ENCODE measurements around the gene MAPK1.
"Not testable (repeated sequence)": the region's sequence is repeated elsewhere in the genome, so short reads cannot be mapped to it uniquely, and the experiment has no call there.

MAPK1 gene

GRCh38 chr22:21731503-21731902 is 135.9 kb downstream of the MAPK1 start:
- WGBS, 2 experiments (ENCODE audit: insufficient coverage in 2 of 2), result 86 to 96% methylated on average over 3 to 4 of the region's 5 CpGs
- Histone ChIP-seq H3K36me3 (ENCODE audit: control insufficient read depth, insufficient read depth, low read length) (no peaks in the 10 kb centered on the region), H3K27ac (ENCODE audit: low read depth, low read length, severe bottlenecking) (no peak overlapping the region), H3K9me3 (ENCODE audit: control insufficient read depth, low read length) (no peaks in the 10 kb centered on the region), H3K4me3 (ENCODE audit: extremely low read depth, insufficient read depth, low read length, poor library complexity, severe bottlenecking) (no peak overlapping the region), H3K4me1 (ENCODE audit: control insufficient read depth, insufficient read depth, low read length, poor library complexity, severe bottlenecking) (no peaks in the 10 kb centered on the region)

DNA sequence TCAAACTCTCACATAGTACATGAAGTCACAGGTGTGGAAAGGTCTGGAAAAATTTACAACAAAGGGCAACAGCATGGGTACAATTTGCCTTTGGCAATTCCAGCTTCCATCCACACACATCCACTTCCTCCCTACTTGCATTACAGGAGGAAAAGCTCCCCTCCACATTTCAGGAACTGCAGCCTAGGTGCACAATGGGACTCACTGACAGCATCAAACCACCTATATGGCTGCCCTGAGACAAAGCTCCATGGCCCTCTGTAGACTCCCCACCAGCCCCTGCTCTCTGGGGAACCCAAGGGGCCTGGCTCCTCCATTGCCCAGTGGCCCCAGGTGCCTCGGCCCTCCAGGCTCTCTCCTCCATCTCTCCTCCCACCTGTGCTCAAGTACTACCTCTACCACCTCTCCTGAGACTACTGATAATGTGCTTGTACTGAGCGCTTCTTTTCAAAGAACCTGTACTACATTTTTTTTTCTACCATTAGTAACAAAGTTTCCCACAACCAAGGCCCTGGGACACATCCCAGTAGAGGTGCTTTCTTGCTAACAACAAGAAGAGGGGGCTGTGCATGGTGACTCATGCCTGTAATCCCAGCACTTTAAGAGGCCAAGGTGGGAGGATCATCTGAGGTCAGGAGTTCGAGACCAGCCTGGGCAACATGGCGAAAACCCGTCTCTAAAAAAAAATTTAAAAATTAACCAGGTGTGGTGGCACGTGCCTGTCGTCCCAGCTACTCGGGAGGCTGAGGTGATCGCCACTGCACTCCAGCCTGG is 136.7 kb downstream of the MAPK1 start:
- H3K9me3 ChIP-seq (ENCODE audit: control insufficient read depth, low read length), result no peaks in the 10 kb centered on the region
- H3K4me1 ChIP-seq (ENCODE audit: control insufficient read depth, insufficient read depth, low read length, poor library complexity, severe bottlenecking), result peaks cover 3% of the 10 kb centered on the region
- H3K36me3 ChIP-seq (ENCODE audit: control insufficient read depth, insufficient read depth, low read length), result no peaks in the 10 kb centered on the region
- no peak overlapping the region for H3K4me3 ChIP-seq (ENCODE audit: extremely low read depth, insufficient read depth, low read length, poor library complexity, severe bottlenecking)
- WGBS, 2 experiments (ENCODE audit: insufficient coverage in 2 of 2), result 95 to 97% methylated on average over 7 to 9 of the region's 9 CpGs
- H3K27ac ChIP-seq (ENCODE audit: low read depth, low read length, severe bottlenecking), result no peak overlapping the region

- not testable (repeated sequence) for H3K27ac ChIP-seq (ENCODE audit: low read depth, low read length, severe bottlenecking); H3K4me1 ChIP-seq (ENCODE audit: control insufficient read depth, insufficient read depth, low read length, poor library complexity, severe bottlenecking); H3K36me3 ChIP-seq (ENCODE audit: control insufficient read depth, insufficient read depth, low read length); H3K9me3 ChIP-seq (ENCODE audit: control insufficient read depth, low read length); H3K4me3 ChIP-seq (ENCODE audit: extremely low read depth, insufficient read depth, low read length, poor library complexity, severe bottlenecking)
- WGBS, 2 experiments (ENCODE audit: insufficient coverage in 2 of 2), result 70 to 73% methylated on average over 1 to 2 of the region's 3 CpGs
Observed at GRCh38 chr22:21729184-21729583, 138.3 kb downstream of the MAPK1 start.

- H3K4me1 ChIP-seq (ENCODE audit: control insufficient read depth, insufficient read depth, low read length, poor library complexity, severe bottlenecking), result peaks cover 3% of the 10 kb centered on the region
- H3K36me3 ChIP-seq (ENCODE audit: control insufficient read depth, insufficient read depth, low read length), result no peaks in the 10 kb centered on the region
- H3K9me3 ChIP-seq (ENCODE audit: control insufficient read depth, low read length), result no peaks in the 10 kb centered on the region
- WGBS, 2 experiments (ENCODE audit: insufficient coverage in 2 of 2), result 82 to 83% methylated on average over 12 of the region's 12 CpGs
- H3K4me3 ChIP-seq (ENCODE audit: extremely low read depth, insufficient read depth, low read length, poor library complexity, severe bottlenecking), result no peak overlapping the region
- H3K27ac ChIP-seq (ENCODE audit: low read depth, low read length, severe bottlenecking), result no peak overlapping the region
Observed at GRCh38 chr22:21728270-21728669, 139.2 kb downstream of the MAPK1 start.

DNA sequence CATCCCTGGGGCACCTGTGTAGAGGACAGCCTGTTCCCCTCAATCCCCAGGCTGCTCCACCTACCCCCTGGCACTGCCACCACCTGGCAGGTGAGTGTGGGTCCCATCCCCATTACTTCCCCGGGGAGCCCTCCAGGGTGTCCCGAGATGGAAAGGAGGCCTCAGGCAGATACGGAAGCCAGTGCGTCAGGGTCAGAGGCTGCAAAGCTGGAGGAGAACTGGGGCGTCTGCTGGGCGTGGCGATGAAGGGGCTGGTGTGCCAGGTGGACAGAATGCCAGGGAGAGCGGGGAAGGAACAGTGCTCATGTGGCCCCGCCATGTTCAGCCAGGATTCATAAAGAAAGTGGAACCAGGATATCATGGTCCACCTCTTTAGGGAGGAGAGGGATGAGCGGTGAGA is 139.7 kb downstream of the MAPK1 start:
- H3K36me3 ChIP-seq (ENCODE audit: control insufficient read depth, insufficient read depth, low read length), result no peaks in the 10 kb centered on the region
- H3K9me3 ChIP-seq (ENCODE audit: control insufficient read depth, low read length), result no peaks in the 10 kb centered on the region
- no peak overlapping the region for H3K4me3 ChIP-seq (ENCODE audit: extremely low read depth, insufficient read depth, low read length, poor library complexity, severe bottlenecking)
- no peak overlapping the region for H3K27ac ChIP-seq (ENCODE audit: low read depth, low read length, severe bottlenecking)
- peaks cover 3% of the 10 kb centered on the region for H3K4me1 ChIP-seq (ENCODE audit: control insufficient read depth, insufficient read depth, low read length, poor library complexity, severe bottlenecking)
- WGBS, 2 experiments (ENCODE audit: insufficient coverage in 2 of 2), result 96 to 100% methylated on average over 4 to 9 of the region's 10 CpGs

DNA sequence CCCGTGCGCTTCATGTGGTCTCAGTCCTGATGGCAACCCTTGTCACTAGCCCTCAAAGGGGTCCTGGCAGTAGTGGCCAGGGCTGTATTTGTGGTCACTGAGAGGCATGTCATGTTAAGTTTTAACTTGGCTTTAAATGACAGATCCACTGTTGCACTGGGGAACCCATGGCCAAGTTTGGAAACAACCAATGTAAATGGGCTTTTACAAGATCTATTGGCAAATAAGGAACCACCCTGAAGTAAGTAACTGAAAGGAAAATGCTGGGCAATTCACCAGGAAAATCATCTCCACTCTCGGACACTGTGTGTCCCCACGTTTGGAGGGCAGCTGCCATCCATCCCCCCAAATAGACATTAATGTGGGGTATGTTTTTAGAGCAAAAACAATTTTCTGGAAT is 140.3 kb downstream of the MAPK1 start:
- 95% methylated on average over 2 of the region's 4 CpGs; no CpG with 5 or more reads in 1 of the 2 experiments for WGBS, 2 experiments (ENCODE audit: insufficient coverage in 2 of 2)
- Histone ChIP-seq H3K4me3 (ENCODE audit: extremely low read depth, insufficient read depth, low read length, poor library complexity, severe bottlenecking) (no peak overlapping the region), H3K36me3 (ENCODE audit: control insufficient read depth, insufficient read depth, low read length) (no peaks in the 10 kb centered on the region), H3K9me3 (ENCODE audit: control insufficient read depth, low read length) (no peaks in the 10 kb centered on the region), H3K4me1 (ENCODE audit: control insufficient read depth, insufficient read depth, low read length, poor library complexity, severe bottlenecking) (peaks cover 3% of the 10 kb centered on the region), H3K27ac (ENCODE audit: low read depth, low read length, severe bottlenecking) (no peak overlapping the region)

GRCh38 chr22:21726650-21727049 is 140.8 kb downstream of the MAPK1 start:
- H3K9me3 ChIP-seq (ENCODE audit: control insufficient read depth, low read length), result no peaks in the 10 kb centered on the region
- H3K4me3 ChIP-seq (ENCODE audit: extremely low read depth, insufficient read depth, low read length, poor library complexity, severe bottlenecking), result no peak overlapping the region
- H3K27ac ChIP-seq (ENCODE audit: low read depth, low read length, severe bottlenecking), result no peak overlapping the region
- peaks cover 3% of the 10 kb centered on the region for H3K4me1 ChIP-seq (ENCODE audit: control insufficient read depth, insufficient read depth, low read length, poor library complexity, severe bottlenecking)
- no peaks in the 10 kb centered on the region for H3K36me3 ChIP-seq (ENCODE audit: control insufficient read depth, insufficient read depth, low read length)
- WGBS, 2 experiments (ENCODE audit: insufficient coverage in 2 of 2), result 25 to 31% methylated on average over 4 to 5 of the region's 5 CpGs

- Histone ChIP-seq H3K36me3 (ENCODE audit: control insufficient read depth, insufficient read depth, low read length) (no peaks in the 10 kb centered on the region), H3K4me1 (ENCODE audit: control insufficient read depth, insufficient read depth, low read length, poor library complexity, severe bottlenecking) (peaks cover 3% of the 10 kb centered on the region), H3K4me3 (ENCODE audit: extremely low read depth, insufficient read depth, low read length, poor library complexity, severe bottlenecking) (no peak overlapping the region), H3K27ac (ENCODE audit: low read depth, low read length, severe bottlenecking) (no peak overlapping the region), H3K9me3 (ENCODE audit: control insufficient read depth, low read length) (no peaks in the 10 kb centered on the region)
- 87 to 88% methylated on average over 14 to 15 of the region's 19 CpGs for WGBS, 2 experiments (ENCODE audit: insufficient coverage in 2 of 2)
Observed at GRCh38 chr22:21725956-21726649, 141.3 kb downstream of the MAPK1 start.

DNA sequence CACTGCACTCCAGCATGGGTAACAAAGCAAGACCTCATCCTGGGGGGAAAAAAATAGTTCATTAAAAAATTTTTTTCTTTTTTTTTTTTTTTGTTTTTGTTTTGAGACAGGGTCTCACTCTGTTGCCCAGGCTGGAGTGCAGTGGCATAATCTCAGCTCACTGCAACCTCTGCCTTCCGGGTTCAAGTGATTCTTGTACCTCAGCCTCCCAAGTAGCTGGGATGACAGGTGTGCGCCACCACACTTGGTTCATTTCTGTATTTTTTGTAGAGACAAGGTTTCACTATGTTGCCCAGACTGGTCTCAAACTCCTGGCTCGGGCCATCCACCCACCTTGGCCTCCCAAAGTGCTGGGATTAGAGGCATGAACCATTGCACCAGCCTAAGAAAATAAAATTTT is 142.9 kb downstream of the MAPK1 start:
- H3K9me3 ChIP-seq (ENCODE audit: control insufficient read depth, low read length); H3K27ac ChIP-seq (ENCODE audit: low read depth, low read length, severe bottlenecking); H3K4me1 ChIP-seq (ENCODE audit: control insufficient read depth, insufficient read depth, low read length, poor library complexity, severe bottlenecking); H3K4me3 ChIP-seq (ENCODE audit: extremely low read depth, insufficient read depth, low read length, poor library complexity, severe bottlenecking); H3K36me3 ChIP-seq (ENCODE audit: control insufficient read depth, insufficient read depth, low read length): not testable (repeated sequence)
- WGBS, 2 experiments (ENCODE audit: insufficient coverage in 2 of 2), result 88 to 100% methylated on average over 1 to 3 of the region's 3 CpGs

GRCh38 chr22:21721195-21721852 is 146.1 kb downstream of the MAPK1 start:
- H3K9me3 ChIP-seq (ENCODE audit: control insufficient read depth, low read length); H3K4me1 ChIP-seq (ENCODE audit: control insufficient read depth, insufficient read depth, low read length, poor library complexity, severe bottlenecking); H3K36me3 ChIP-seq (ENCODE audit: control insufficient read depth, insufficient read depth, low read length); H3K27ac ChIP-seq (ENCODE audit: low read depth, low read length, severe bottlenecking); H3K4me3 ChIP-seq (ENCODE audit: extremely low read depth, insufficient read depth, low read length, poor library complexity, severe bottlenecking): not testable (repeated sequence)
- 90 to 94% methylated on average over 6 to 9 of the region's 15 CpGs for WGBS, 2 experiments (ENCODE audit: insufficient coverage in 2 of 2)

Data from mesodermal cell (in vitro differentiated cells).